Neuronal stem cell (in vitro differentiated cells): ENCODE data around the gene CR1L.
A peak's percentile ranks its signal among the peaks of the same experiment; 100 is the strongest.
"Not testable (repeated sequence)": the region's sequence is repeated elsewhere in the genome, so short reads cannot be mapped to it uniquely, and the experiment has no call there.

Source experiments
- DNase-seq: peaks from one replicate; pipeline ENCODE4 v3.0.0-alpha.2; 2013; ENCODE audit warnings: low spot score
- H2AFZ ChIP-seq: one replicate; pipeline ENCODE4 v1.6.1; 2013; ENCODE audit warnings: mild to moderate bottlenecking, low read length, inconsistent platforms
- H2AK5ac ChIP-seq: 2 replicates; pipeline ENCODE4 v1.6.1; 2013; ENCODE audit warnings: low read depth, mild to moderate bottlenecking, inconsistent platforms, low read length, moderate library complexity, mixed read lengths
- H2BK120ac ChIP-seq: 2 replicates; pipeline ENCODE4 v1.6.1; 2013; ENCODE audit warnings: low read depth, mild to moderate bottlenecking, inconsistent platforms, low read length, moderate library complexity, mixed read lengths
- H2BK12ac ChIP-seq: one replicate; pipeline ENCODE4 v1.6.1; 2013; ENCODE audit warnings: low read length, inconsistent platforms
- H2BK15ac ChIP-seq: 2 replicates; pipeline ENCODE4 v1.6.1; 2013; ENCODE audit warnings: mild to moderate bottlenecking, low read length, inconsistent platforms, mixed read lengths
- H2BK5ac ChIP-seq: one replicate; pipeline ENCODE4 v1.6.1; 2013; ENCODE audit warnings: inconsistent platforms, mild to moderate bottlenecking, low read length, moderate library complexity
- H3K14ac ChIP-seq: one replicate; pipeline ENCODE4 v1.6.1; 2013; ENCODE audit warnings: low read length, inconsistent platforms
- H3K18ac ChIP-seq: 2 replicates; pipeline ENCODE4 v1.6.1; 2013; ENCODE audit warnings: low read length, inconsistent platforms
- H3K23ac ChIP-seq: 2 replicates; pipeline ENCODE4 v1.6.1; 2013; ENCODE audit warnings: low read depth, mild to moderate bottlenecking, mixed read lengths, low read length, inconsistent platforms; ENCODE audit not compliant: poor library complexity
- H3K27ac ChIP-seq: replicated peaks from 3 replicates; pipeline ENCODE4 v1.5.1; 2013; ENCODE audit warnings: low read length, inconsistent platforms
- H3K27me3 ChIP-seq, 3 experiments: 2 replicates each; pipeline ENCODE4 v1.6.1; 2013; ENCODE audit warnings: low read length in 3 of 3, mild to moderate bottlenecking in 2 of 3, inconsistent platforms in 1 of 3, low read depth in 1 of 3, mixed read lengths in 1 of 3, moderate library complexity in 1 of 3; ENCODE audit not compliant: control insufficient read depth in 3 of 3, insufficient read depth in 3 of 3
- H3K36me3 ChIP-seq, 2 donors: replicated peaks in 1 of 2; 2 replicates each; pipeline ENCODE4 v1.6.1; 2013; ENCODE audit warnings: low read length in 2 of 2; ENCODE audit not compliant: control insufficient read depth in 2 of 2, insufficient read depth in 2 of 2
- H3K4ac ChIP-seq: 2 replicates; pipeline ENCODE4 v1.6.1; 2013; ENCODE audit warnings: inconsistent platforms, mild to moderate bottlenecking, low read length, moderate library complexity
- H3K4me1 ChIP-seq, 2 donors: 1 replicate in 1 of 2; 2 replicates in 1 of 2; pipeline ENCODE4 v1.6.1; 2013; ENCODE audit warnings: low read length in 2 of 2, low read depth in 1 of 2; ENCODE audit not compliant: control insufficient read depth in 2 of 2, insufficient read depth in 1 of 2
- H3K4me2 ChIP-seq: one replicate; pipeline ENCODE4 v1.6.1; 2013; ENCODE audit warnings: mild to moderate bottlenecking, low read length, inconsistent platforms; ENCODE audit not compliant: insufficient read depth, poor library complexity, severe bottlenecking
- H3K4me3 ChIP-seq, 2 donors: 2 replicates each; pipeline ENCODE4 v1.5.1; 2013; ENCODE audit warnings: low read length in 2 of 2, mild to moderate bottlenecking in 2 of 2, inconsistent platforms in 1 of 2, moderate library complexity in 1 of 2
- H3K79me1 ChIP-seq: one replicate; pipeline ENCODE4 v1.6.1; 2013; ENCODE audit warnings: low read depth, mild to moderate bottlenecking, inconsistent platforms, low read length, moderate library complexity
- H3K9ac ChIP-seq: one replicate; pipeline ENCODE4 v1.6.1; 2013; ENCODE audit warnings: mild to moderate bottlenecking, low read depth, low read length, inconsistent platforms; ENCODE audit not compliant: poor library complexity
- H3K9me3 ChIP-seq, 2 donors: replicated peaks in 1 of 2; 2 replicates each; pipeline versions ENCODE3 to v1.6.1; 2013; ENCODE audit warnings: low read length in 2 of 2, mild to moderate bottlenecking in 2 of 2, inconsistent platforms in 1 of 2, low read depth in 1 of 2, mixed read lengths in 1 of 2, moderate library complexity in 1 of 2; ENCODE audit not compliant: control insufficient read depth in 2 of 2, insufficient read depth in 1 of 2
- H4K8ac ChIP-seq: one replicate; pipeline ENCODE4 v1.6.1; 2013; ENCODE audit warnings: low read depth, mild to moderate bottlenecking, inconsistent platforms, low read length, moderate library complexity
- H4K91ac ChIP-seq: one replicate; pipeline ENCODE4 v1.6.1; 2013; ENCODE audit warnings: low read length, low read depth, mild to moderate bottlenecking, inconsistent platforms; ENCODE audit not compliant: poor library complexity
- WGBS, 2 donors: extraction: QIAGEN DNeasy Blood & Tissue Kit; methylation state at CpG; one replicate each; pipeline ENCODE4 v1.1.7; 2013; ENCODE audit warnings: missing lambda C conversion rate in 2 of 2, mixed read lengths in 1 of 2; ENCODE audit not compliant: insufficient read length in 2 of 2, insufficient replicate concordance in 1 of 2; ENCODE audit errors: extremely low coverage in 2 of 2; 5-methylcytosine and 5-hydroxymethylcytosine counted together

The CR1L gene

GRCh38 chr1:207692291-207692690 is 47.4 kb downstream of the CR1L start:
- not testable (repeated sequence) for H2BK15ac ChIP-seq, H3K4me2 ChIP-seq, H3K36me3 ChIP-seq, H3K9me3 ChIP-seq, H2BK5ac ChIP-seq, DNase-seq, H3K4ac ChIP-seq, H3K4me1 ChIP-seq, H3K27me3 ChIP-seq, H3K14ac ChIP-seq, H4K8ac ChIP-seq, H3K27ac ChIP-seq, H3K4me3 ChIP-seq, H2AFZ ChIP-seq, H3K9ac ChIP-seq, H4K91ac ChIP-seq, H3K23ac ChIP-seq, H3K79me1 ChIP-seq, H2BK120ac ChIP-seq, H3K18ac ChIP-seq, H2AK5ac ChIP-seq, H2BK12ac ChIP-seq
- no CpG with 5 or more reads among the region's 7 CpGs for WGBS, 2 donors

GRCh38 chr1:207695891-207696290 is 51.0 kb downstream of the CR1L start:
- no peak overlapping the region for H3K4me3 ChIP-seq
- WGBS, 2 donors = no CpG with 5 or more reads among the region's 2 CpGs

GRCh38 chr1:207698822-207699483 is 54.0 kb downstream of the CR1L start:
- Histone ChIP-seq H3K27me3 (peaks cover 0 to 3% (median 0%) of the 10 kb centered on the region in 3 experiments), H3K23ac (no peak overlapping the region), H3K4me2 (no peak overlapping the region), H3K14ac (no peak overlapping the region), H2BK5ac (no peak overlapping the region), H3K18ac (no peak overlapping the region), H2BK15ac (no peak overlapping the region), H3K36me3 (no peaks in the 10 kb centered on the region), H3K79me1 (no peaks in the 10 kb centered on the region), H3K4me1 (no peaks in the 10 kb centered on the region), H4K8ac (no peak overlapping the region), H2BK120ac (no peak overlapping the region), H3K4ac (no peak overlapping the region), H3K4me3 (no peak overlapping the region), H3K9me3 (no peaks in the 10 kb centered on the region), H2AK5ac (no peak overlapping the region), H2BK12ac (no peak overlapping the region), H2AFZ (peak overlapping the region; percentile 90), H3K27ac (no peak overlapping the region), H3K9ac (no peak overlapping the region), H4K91ac (no peak overlapping the region)
- no CpG with 5 or more reads among the region's 4 CpGs for WGBS, 2 donors
- peak; percentile 24 for DNase-seq

More at GRCh38 chr1:207695891-207696290, 51.0 kb downstream of the CR1L start:
- H3K4me2 ChIP-seq = no peak overlapping the region
- H3K14ac ChIP-seq = no peak overlapping the region
- H2BK120ac ChIP-seq = no peak overlapping the region
- H3K27ac ChIP-seq = no peak overlapping the region
- no peak overlapping the region for H2BK5ac ChIP-seq
- H4K8ac ChIP-seq = no peak overlapping the region
- peaks cover 0 to 3% (median 0%) of the 10 kb centered on the region in 3 experiments for H3K27me3 ChIP-seq
- H3K36me3 ChIP-seq = no peaks in the 10 kb centered on the region
- no peak overlapping the region for H2AFZ ChIP-seq
- H3K4me1 ChIP-seq = no peaks in the 10 kb centered on the region
- DNase-seq = no peak
- H3K18ac ChIP-seq = no peak overlapping the region
- no peak overlapping the region for H3K4ac ChIP-seq
- no peak overlapping the region for H2AK5ac ChIP-seq
- no peak overlapping the region for H4K91ac ChIP-seq
- H3K23ac ChIP-seq = no peak overlapping the region
- H3K9ac ChIP-seq = no peak overlapping the region
- no peaks in the 10 kb centered on the region for H3K79me1 ChIP-seq
- no peak overlapping the region for H2BK15ac ChIP-seq
- H2BK12ac ChIP-seq = no peak overlapping the region
- H3K9me3 ChIP-seq = no peaks in the 10 kb centered on the region

- no peak for DNase-seq
- Histone ChIP-seq H2BK15ac (no peak overlapping the region), H3K36me3 (no peaks in the 10 kb centered on the region), H2BK12ac (no peak overlapping the region), H4K8ac (no peak overlapping the region), H3K79me1 (no peaks in the 10 kb centered on the region), H3K18ac (no peak overlapping the region), H2BK5ac (no peak overlapping the region), H3K23ac (no peak overlapping the region), H2AFZ (no peak overlapping the region), H3K9me3 (no peaks in the 10 kb centered on the region), H3K9ac (no peak overlapping the region), H2BK120ac (no peak overlapping the region), H3K4me3 (no peak overlapping the region), H3K4ac (no peak overlapping the region), H3K27me3 (peaks cover 0 to 7% (median 0%) of the 10 kb centered on the region in 3 experiments), H3K14ac (no peak overlapping the region), H3K27ac (no peak overlapping the region), H3K4me2 (no peak overlapping the region), H3K4me1 (no peaks in the 10 kb centered on the region), H4K91ac (no peak overlapping the region), H2AK5ac (no peak overlapping the region)
- WGBS, 2 donors = no CpG with 5 or more reads among the region's 1 CpG
Observed at GRCh38 chr1:207702317-207702716, 57.4 kb downstream of the CR1L start.
